Central memory CD4-positive, alpha-beta T cell (primary cell): ENCODE results near the gene SIM1.

ENCODE experiments used
- DNase-seq: peaks from one replicate; pipeline ENCODE4 v3.0.0; 2022

The SIM1 gene

GRCh38 chr6:100455230-100456124 is 9.2 kb downstream of the SIM1 start:
- no peak for DNase-seq

GRCh38 chr6:100454551-100455229 is 10.0 kb downstream of the SIM1 start:
- no peak for DNase-seq

- no peak for DNase-seq
Observed at GRCh38 chr6:100453701-100454521, 10.8 kb downstream of the SIM1 start.

- no peak for DNase-seq
Observed at GRCh38 chr6:100452998-100453397, 11.7 kb downstream of the SIM1 start.

GRCh38 chr6:100451577-100451976 is 13.1 kb downstream of the SIM1 start:
- DNase-seq: no peak

- DNase-seq: no peak
Observed at GRCh38 chr6:100449239-100449691, 15.5 kb downstream of the SIM1 start.

GRCh38 chr6:100447900-100448748 is 16.6 kb downstream of the SIM1 start:
- no peak for DNase-seq

GRCh38 chr6:100447081-100447899 is 17.4 kb downstream of the SIM1 start:
- DNase-seq: no peak

- no peak for DNase-seq
Observed at GRCh38 chr6:100446115-100447080, 18.3 kb downstream of the SIM1 start.

GRCh38 chr6:100445512-100445911 is 19.2 kb downstream of the SIM1 start:
- no peak for DNase-seq

- DNase-seq: no peak
Observed at GRCh38 chr6:100440935-100441334, 23.8 kb downstream of the SIM1 start.

- DNase-seq: no peak
Observed at GRCh38 chr6:100435299-100435698, 29.4 kb downstream of the SIM1 start.

- no peak for DNase-seq
Observed at GRCh38 chr6:100433726-100434435, 30.8 kb downstream of the SIM1 start.

- no peak for DNase-seq
Observed at GRCh38 chr6:100432136-100432535, 32.6 kb downstream of the SIM1 start.

GRCh38 chr6:100430962-100431361 is 33.8 kb downstream of the SIM1 start:
- no peak for DNase-seq

GRCh38 chr6:100427452-100427851 is 37.3 kb downstream of the SIM1 start:
- DNase-seq: no peak

- no peak for DNase-seq
Observed at GRCh38 chr6:100426744-100427338, 37.9 kb downstream of the SIM1 start.

GRCh38 chr6:100426241-100426640 is 38.5 kb downstream of the SIM1 start:
- DNase-seq: no peak

GRCh38 chr6:100420711-100421110 is 44.0 kb downstream of the SIM1 start:
- no peak for DNase-seq
